GM04503 (cell line): ENCODE results near the gene MYO1C.

Source experiments
- DNase-seq: peaks from one replicate; pipeline ENCODE4 v3.0.0-alpha.2; 2012; ENCODE audit warnings: low read depth

MYO1C gene

DNA sequence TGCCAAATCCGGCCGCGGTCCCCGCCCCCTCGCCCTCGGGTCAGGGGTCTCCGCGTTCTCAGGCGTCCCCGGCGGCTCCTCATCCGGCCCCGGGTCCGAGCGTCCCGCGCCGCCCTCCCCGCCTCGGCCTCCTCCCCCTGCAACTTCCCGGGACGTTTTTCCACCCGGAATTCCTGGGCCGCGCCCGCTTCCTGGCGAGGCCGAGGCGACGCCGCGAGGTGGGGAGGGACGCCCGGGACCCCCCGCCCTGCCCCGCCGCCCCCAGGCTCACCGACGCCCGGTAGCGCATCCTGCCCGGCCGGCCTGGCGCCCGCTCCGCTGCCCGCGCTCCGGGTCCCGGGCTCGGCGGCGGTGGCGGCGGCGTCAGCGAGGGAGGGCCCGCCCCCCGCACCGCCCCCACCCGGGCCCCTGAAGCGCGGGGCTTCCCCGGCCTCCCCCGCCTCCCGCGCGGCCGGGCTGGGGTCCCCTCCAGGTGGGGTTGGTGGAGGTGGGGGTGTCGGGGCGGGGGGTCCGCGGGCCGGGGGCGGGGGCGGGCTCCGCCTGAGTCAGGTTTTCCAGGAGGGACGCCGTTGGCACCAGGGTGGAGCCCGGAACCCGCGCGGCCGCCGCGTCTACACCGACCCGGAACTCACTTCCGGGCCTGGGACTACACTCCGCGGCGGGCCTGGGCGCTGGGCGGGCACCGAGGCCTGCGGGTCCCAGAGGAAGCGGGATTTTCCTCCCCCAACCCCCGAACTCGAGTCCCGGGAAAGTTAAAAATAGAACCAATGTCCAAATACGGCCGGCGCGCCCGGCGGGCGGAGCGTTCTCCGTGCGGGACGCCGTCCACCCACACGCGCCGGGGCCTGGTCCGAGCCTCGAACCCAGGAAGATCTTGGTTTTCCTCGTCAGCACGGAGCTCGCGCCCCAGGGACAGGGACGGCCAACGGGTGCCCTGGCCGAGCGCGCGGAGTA lies 6.8 kb downstream of the MYO1C start:
- no peak for DNase-seq

DNA sequence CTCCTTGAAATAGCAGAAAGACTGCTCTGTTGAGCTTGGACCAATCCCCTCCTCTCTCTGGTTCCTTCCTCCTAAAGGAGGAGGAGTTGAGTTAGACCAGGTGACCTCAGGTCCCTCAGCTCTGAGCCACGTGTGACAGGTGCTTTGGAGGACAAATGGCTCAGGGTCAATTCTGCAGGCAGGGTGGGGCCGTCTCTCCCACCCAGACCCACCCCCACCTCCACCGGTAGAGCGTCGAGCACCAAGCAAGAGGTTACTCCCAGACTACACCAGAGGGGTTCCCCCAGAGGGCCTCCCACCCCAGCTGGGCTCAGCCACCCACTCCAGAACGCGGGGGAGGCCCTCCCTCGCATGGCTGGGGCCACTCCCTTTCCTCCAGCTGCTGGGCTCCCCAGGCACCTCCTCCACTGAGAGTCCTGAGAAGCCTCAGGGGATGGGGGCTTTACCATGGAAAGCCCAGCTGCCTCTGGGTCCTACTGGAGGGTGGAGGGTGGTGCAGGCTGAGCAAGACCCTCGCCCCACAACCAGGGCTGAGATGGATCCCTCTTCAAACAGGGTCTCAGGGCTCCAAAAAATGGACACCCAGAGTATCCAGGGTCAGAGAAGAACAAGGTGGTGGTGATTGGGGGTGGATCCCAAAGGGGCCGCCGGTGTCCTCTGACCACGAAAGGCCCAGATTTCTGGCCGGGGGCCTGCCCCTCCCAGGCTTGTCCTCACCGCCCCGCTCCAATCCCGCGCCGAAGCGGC lies 7.6 kb downstream of the MYO1C start:
- no peak for DNase-seq

DNA sequence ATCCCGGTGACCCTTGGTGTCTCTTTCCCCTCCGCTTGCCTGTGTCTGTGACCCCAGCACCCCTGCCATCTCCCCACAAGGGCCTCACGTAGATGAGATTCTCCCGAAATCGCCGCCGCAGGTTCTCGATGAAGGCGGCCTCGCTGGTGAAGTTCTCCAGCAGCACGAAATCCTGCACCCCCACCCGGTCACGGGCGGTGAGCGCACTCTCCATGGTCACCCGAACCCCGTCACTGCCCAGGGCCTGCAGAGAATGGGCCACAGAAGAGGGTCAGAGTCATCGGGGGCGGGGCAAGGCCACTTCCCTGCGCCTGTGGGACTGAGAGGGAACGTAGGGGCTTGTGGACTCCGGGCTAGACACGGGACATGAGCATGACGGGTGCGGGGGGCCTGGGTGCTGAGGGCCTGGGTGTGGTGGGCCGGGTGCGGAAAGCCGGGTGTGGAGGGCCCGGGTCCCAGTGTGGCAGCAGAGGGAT lies 8.4 kb downstream of the MYO1C start:
- no peak for DNase-seq

DNA sequence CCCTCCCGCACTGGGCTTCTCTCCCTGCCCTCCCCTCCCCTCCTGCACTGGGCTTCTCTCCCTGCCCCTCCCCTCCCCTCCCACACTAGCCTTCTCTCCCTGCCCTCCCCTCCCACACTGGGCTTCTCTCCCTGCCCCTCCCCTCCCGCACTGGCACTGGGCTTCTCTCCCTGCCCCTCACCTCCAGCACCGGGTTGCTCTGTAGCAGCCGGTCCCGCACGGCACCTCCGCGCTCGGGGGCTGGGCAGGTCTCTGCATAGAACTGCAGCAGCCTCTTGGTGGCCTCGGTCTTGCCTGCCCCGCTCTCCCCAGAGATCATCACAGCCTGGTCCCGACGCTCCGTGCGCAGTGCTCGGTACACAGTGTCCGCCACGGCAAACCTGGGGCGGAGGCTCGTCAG lies 9.8 kb downstream of the MYO1C start:
- DNase-seq = no peak

DNA sequence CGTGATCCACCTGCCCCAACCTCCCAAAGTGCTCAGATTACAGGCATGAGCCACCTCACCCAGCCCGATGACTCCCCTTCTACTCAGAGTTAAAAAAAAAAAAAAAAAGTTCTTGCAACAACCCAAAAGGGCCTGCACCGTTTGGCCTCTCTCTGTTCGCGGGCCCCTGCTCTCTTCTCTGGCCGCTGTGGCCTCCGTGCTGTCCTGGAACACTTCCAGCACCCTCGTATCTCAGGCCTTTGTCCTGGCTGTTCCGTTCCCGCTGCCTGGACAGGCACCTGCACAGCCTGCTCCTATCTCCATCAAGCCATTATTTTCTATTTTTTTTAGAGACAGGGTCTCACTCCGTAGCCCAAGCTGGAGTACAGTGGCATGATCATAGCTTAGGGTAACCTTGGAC lies 10.8 kb downstream of the MYO1C start:
- DNase-seq = no peak

GRCh38 chr17:1480747-1481465 lies 11.6 kb downstream of the MYO1C start:
- no peak for DNase-seq

DNA sequence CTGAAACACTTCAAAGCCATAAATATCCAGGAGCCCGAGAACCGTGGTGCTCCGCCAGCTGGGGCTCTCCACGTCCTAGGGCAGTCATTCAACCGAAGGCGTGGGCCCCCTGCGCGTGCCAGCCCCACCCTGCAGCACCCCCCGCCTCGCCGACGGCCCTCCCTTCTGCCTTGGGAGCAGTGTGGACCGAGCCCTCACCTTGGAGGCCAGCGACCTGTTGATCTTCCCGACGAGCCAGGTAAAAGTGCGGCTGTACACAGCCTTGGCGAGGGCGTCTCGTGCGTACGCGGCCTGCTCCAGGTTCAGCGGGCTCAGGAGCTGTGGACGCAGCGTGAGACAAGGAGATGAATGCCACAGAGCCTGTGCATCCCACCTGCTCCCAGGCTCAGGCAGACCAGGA lies 14.1 kb downstream of the MYO1C start:
- no peak for DNase-seq

DNA sequence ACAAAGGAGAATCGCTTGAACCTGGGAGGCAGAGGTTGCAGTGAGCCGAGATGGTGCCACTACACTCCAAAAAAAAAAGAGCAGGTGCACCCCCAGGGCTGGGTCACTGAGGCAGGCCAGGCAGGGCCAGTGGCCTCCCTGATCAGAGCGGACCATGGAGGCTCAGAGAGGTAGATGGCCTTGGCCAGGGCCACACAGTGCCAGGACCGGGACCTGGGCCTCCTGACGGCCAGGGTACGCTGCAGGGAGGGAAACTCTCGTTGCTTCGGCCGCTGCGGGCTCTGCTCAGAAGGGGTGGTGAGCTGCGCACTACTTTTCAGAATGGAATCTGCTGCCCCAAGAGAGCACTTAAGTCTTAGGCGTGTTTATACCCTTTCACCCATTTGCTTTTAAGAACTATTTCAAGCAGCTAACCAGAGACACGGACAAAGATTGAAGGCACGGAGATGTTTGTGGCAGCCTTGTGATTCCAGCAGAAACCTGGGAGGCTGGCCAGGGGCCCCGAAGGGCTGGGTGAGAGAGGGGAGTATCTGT lies 17.1 kb downstream of the MYO1C start:
- no peak for DNase-seq

DNA sequence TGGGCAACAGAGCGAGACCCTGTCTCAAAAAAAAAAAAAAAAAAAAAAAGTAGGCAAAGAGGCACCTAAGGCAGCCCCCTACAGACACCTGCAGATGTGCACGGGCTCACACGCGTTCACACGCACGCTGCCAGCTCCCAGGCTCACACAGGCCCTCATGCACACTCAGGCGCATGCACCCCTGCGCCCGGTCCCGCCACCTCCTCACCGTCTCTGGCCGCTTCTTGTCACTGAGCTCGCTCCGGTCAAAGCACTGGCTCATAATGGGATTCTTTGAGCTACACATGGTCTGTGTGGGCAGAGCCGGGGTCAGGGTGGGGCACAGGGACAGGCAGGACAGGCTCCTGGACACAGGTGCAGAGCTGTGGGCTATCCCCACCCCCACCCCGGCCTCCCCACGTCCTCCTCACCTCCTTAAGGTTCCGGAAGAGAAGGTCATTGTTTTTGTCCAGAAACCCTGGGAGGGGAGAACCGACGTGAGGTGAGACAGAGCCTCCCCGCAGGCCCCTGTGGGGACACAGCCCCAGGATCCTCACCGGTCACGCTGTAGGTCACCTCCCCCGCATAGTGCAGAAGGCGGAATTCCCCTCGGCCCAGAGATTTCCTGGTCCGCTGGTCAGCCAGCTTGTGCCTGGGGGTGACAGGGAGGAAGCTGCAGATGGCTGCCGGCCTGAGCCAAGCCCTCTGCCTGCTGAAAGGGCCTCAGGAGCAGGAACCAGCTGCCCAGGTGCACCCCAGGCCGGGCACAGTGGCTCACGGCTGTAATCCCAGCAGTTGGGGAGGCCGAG lies 17.9 kb downstream of the MYO1C start:
- DNase-seq = no peak

DNA sequence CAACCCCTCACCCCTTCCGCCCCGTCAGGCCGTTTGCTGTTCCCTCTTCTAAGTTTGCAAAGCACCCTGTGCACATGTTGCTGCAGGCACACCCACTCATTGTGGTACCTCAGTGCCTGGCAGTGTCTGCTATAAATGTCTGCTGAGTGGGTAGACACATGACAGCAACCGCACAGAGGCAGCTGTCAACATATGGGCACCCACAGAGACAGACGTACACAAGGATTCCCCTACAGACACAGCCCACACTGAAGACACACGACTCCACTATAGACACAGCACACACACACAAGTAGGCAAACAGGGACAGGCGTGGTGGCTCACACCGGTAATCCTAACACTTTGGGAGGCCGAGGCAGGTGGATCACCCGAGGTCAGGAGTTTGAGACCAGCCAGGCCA lies 18.6 kb downstream of the MYO1C start:
- DNase-seq = no peak

DNA sequence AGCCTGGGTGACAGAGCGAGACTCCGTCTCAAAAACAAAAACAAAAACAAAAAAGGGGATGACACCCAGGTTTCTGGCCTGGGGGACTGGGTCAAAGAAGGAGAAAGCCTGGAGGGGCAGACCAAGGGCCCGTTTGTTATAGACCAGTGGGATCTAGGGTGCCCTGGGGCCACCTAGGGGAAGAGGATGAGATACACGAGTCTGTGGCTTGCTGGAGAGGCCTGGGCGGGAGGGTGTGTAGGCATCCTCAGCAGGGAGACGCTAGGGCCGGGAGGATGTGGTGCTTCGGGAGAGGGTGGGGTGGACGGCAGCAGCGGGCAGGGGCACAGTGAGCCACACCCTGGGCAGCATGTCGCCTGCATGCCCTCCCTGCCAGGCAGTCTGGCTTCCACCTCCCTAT lies 19.3 kb downstream of the MYO1C start:
- DNase-seq = no peak

DNA sequence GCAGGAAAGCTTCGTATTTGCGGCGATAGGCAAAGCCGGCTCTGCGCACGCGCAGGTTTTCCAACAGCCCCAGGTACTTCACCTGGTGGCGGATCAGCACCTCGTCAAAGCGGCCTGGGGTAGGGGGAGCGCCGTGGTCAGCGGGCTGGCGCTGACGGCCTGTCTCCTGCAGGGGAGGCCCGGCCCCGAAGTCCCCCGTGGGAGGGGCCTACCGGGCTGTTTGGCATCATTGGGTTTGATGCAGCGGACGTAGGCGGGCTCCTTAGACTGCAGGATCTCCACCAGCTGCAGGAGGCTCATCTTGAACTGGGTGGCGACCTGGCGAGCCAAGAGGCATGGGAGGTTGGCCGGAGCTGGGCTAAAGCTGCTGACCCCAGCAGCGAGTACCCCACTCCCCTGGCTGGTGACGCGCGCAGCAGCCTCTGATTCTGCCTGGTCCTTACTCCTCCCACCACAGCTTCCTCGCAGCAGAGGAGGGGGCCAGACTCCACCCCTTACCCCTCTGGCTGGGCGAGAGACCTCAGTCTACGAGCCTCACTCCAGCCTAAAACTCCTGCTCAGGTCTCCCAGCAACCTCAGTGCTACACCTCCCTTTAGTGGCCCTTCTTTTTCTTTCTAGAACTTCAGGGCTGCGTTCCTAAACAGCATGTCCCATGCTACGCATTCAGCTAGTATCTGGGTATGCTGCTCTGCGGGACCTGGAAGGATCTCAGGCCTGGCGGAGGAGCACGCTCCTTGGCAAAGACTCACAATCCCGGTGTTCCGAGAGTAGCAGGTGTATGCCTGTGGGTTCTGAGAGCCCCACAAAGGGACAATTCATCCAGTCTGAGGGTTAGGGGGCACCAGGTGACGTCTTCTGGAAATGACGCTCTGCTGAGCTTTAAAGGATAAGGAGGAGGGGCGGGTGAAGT lies 20.3 kb downstream of the MYO1C start:
- no peak for DNase-seq

DNA sequence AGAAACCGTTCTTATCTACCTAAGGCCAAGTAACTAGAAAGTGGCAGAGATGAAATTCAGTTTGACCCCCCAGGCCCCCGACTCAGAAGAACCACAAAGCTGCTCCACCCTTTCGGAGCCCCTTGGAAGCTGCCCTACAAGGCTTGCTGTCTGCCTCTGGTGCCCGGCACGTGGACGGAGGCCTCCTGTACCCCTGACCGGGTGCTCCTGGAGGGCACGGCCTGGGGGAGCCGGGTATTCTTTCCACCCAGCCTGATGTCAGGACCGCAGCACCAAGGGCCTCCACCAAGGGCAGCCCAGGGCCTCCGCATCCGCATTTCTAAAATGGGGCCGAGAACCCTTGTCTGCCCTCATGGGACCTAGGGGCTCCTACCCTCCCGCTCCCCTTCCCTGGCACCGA lies 21.0 kb downstream of the MYO1C start:
- no peak for DNase-seq

GRCh38 chr17:1470755-1471462 lies 21.6 kb downstream of the MYO1C start:
- no peak for DNase-seq

DNA sequence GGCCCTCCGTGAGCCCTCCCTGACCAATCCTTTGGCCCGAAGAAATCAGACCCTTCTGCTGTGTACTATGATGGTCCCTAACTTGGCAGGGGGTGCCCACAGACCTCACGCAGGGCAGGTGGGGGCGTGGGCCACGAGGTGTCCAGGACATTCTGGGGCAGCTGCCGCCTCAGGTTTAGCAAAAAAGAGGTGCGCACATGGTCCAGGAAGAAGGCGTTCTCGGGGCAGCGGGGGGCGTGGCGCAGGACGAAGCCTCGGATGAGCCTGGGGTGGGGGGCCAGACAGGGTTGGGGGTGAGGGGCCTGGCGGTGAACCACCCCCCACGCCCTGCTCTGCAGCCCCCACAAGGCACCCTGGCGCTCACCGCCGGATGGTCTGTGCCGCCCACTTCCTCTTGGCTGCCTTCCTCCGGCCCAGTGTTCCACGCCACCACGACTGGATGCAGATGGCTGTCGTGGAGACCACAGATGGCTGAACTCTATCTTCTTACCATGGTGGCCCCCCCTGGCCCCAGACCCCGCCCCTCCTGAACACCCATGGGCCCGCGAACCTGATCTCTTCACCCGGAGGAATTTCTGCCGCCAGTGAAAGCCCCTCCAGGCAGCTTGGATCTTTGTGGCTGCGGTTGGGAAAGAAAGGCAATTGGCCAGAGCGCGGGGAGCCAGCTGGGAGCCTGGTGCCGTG lies 22.3 kb downstream of the MYO1C start:
- no peak for DNase-seq

DNA sequence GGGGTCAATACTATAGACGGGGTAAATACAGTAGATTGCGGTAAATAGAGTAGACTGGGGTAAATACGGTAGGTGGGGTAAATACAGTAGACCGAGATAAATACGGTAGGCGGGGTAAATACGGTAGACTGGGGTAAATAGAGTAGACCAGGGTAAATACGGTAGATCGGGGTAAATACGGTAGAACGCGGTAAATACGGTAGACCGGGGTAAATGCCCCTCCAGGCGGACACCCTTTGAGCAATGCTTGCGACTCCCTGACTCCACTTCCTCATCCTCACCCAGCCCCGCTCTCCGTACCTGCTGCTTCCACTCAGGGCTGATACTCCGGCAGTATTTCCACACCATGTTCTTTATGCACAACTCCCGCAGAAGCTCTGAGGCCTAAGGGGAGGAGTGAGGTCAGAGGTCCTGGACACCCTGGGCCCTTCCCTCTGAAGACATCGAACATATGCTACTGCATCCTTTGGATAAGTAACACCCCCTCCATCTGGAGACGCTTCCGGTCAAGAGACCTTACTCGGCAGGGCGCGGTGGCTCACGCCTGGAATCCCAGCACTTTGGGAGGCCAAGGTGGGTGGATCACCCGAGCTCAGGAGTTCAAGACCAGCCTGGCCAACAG lies 23.1 kb downstream of the MYO1C start:
- no peak for DNase-seq

DNA sequence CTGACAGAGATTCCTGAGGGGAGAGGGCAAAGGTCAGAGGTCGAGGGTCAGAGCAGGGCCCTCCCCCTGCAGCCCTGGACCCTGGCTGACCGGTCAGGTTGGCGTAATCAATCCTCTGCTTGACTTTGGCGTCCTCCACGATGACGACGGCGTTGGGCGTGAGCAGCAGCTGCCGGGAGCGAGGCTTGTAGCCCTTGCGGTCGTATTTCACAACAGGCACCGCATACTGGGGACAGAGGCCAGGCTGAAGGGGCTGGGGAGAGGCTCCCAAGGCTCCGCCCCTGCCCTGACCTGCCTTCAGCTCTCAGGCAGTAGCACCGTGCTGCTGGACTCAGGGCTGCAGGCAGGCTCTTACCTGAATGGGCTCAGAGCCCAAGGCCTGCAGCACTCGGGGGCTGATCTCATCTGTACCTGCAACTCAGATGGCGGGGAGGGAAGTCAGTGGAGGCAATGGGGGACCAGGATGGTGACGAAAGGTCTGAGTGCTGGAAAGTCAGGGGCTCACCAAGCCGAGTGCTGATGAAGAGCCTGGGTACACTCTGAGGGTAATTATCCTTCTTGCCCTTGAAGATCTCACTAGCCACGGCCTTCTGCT lies 24.5 kb downstream of the MYO1C start:
- DNase-seq = no peak

DNA sequence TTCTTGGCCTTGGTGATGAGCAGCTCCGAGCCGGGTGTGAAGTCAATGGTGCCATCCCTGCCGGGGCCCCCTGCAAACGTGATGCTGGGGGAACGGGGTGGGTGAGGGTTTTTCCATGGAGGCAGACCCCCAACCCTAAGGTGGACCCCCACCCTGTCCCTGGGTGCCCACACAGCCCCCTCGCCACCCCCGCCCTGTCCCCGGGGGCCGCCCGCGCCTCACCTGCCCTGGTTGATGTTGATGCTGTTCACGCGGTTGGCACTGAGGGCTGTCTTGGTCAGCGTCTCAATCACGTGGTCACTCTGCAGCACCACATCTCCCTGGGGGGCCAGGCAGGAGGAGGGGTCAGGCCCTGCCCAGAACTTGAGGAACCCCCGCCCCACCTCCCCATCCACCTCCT lies 25.2 kb downstream of the MYO1C start:
- DNase-seq = no peak
